ENCODE results near the gene OR14I1.

OR14I1 gene

GRCh38 chr1:248696261-248696660 is 6.3 kb downstream of the OR14I1 start:
- Histone ChIP-seq H2AFZ (ENCODE audit: low read depth, low read length, severe bottlenecking) (no peak overlapping the region), H3K36me3 (ENCODE audit: low read length) (no peaks in the 10 kb centered on the region), H4K20me1 (ENCODE audit: low read depth, low read length) (no peaks in the 10 kb centered on the region; the same call in 1 of the 2 replicates), H3K9ac (ENCODE audit: low read length) (no peak overlapping the region), H3K27me3 (ENCODE audit: low read length) (no peaks in the 10 kb centered on the region), H3K4me2 (ENCODE audit: low read depth, low read length, poor library complexity, severe bottlenecking) (no peak overlapping the region), H3K4me3 (ENCODE audit: insufficient read depth, low read length, poor library complexity, severe bottlenecking) (no peak overlapping the region), H3K79me2 (ENCODE audit: insufficient read depth, low read length) (no peaks in the 10 kb centered on the region), H3K27ac (ENCODE audit: low read depth, low read length) (no peak overlapping the region), H3K9me2 (replicated peaks; ENCODE audit: insufficient read depth, low read length) (no peaks in the 10 kb centered on the region), H3K9me3 (ENCODE audit: insufficient read depth, low read length) (no peaks in the 10 kb centered on the region), H3F3A (ENCODE audit: insufficient read depth) (no peaks in the 10 kb centered on the region)
- no peak for TF ChIP-seq CTCF (IDR thresholded peaks at IDR 0.05; ENCODE audit: insufficient read depth, low read length, poor library complexity, severe bottlenecking)
- no peak for TF ChIP-seq EZH2phosphoT487 (conservative IDR thresholded peaks at IDR 0.05; ENCODE audit: low read length)

GRCh38 chr1:248695451-248696132 is 7.0 kb downstream of the OR14I1 start:
- H3F3A ChIP-seq (ENCODE audit: insufficient read depth) = no peaks in the 10 kb centered on the region
- no peaks in the 10 kb centered on the region for H3K9me2 ChIP-seq (replicated peaks; ENCODE audit: insufficient read depth, low read length)
- no peaks in the 10 kb centered on the region for H3K79me2 ChIP-seq (ENCODE audit: insufficient read depth, low read length)
- no peak overlapping the region for H3K4me2 ChIP-seq (ENCODE audit: low read depth, low read length, poor library complexity, severe bottlenecking)
- H3K9me3 ChIP-seq (ENCODE audit: insufficient read depth, low read length) = no peaks in the 10 kb centered on the region
- no peaks in the 10 kb centered on the region; the same call in 1 of the 2 replicates for H4K20me1 ChIP-seq (ENCODE audit: low read depth, low read length)
- H3K36me3 ChIP-seq (ENCODE audit: low read length) = no peaks in the 10 kb centered on the region
- TF ChIP-seq EZH2phosphoT487 (conservative IDR thresholded peaks at IDR 0.05; ENCODE audit: low read length) (no peak), CTCF (IDR thresholded peaks at IDR 0.05; ENCODE audit: insufficient read depth, low read length, poor library complexity, severe bottlenecking) (no peak)
- no peak overlapping the region for H3K9ac ChIP-seq (ENCODE audit: low read length)
- H3K27ac ChIP-seq (ENCODE audit: low read depth, low read length) = no peak overlapping the region
- H2AFZ ChIP-seq (ENCODE audit: low read depth, low read length, severe bottlenecking) = no peak overlapping the region
- H3K27me3 ChIP-seq (ENCODE audit: low read length) = no peaks in the 10 kb centered on the region
- H3K4me3 ChIP-seq (ENCODE audit: insufficient read depth, low read length, poor library complexity, severe bottlenecking) = no peak overlapping the region

GRCh38 chr1:248691567-248692155 is 10.9 kb downstream of the OR14I1 start:
- H3F3A ChIP-seq (ENCODE audit: insufficient read depth) = no peaks in the 10 kb centered on the region
- H3K9me3 ChIP-seq (ENCODE audit: insufficient read depth, low read length) = no peaks in the 10 kb centered on the region
- H3K27me3 ChIP-seq (ENCODE audit: low read length) = no peaks in the 10 kb centered on the region
- H3K36me3 ChIP-seq (ENCODE audit: low read length) = no peaks in the 10 kb centered on the region
- no peaks in the 10 kb centered on the region for H3K9me2 ChIP-seq (replicated peaks; ENCODE audit: insufficient read depth, low read length)
- H3K4me3 ChIP-seq (ENCODE audit: insufficient read depth, low read length, poor library complexity, severe bottlenecking) = no peak overlapping the region
- no peak overlapping the region for H3K27ac ChIP-seq (ENCODE audit: low read depth, low read length)
- H3K79me2 ChIP-seq (ENCODE audit: insufficient read depth, low read length) = no peaks in the 10 kb centered on the region
- no peak overlapping the region for H3K4me2 ChIP-seq (ENCODE audit: low read depth, low read length, poor library complexity, severe bottlenecking)
- H3K9ac ChIP-seq (ENCODE audit: low read length) = no peak overlapping the region
- no peak for TF ChIP-seq CTCF (IDR thresholded peaks at IDR 0.05; ENCODE audit: insufficient read depth, low read length, poor library complexity, severe bottlenecking)
- TF ChIP-seq EZH2phosphoT487 (conservative IDR thresholded peaks at IDR 0.05; ENCODE audit: low read length) = no peak
- no peak overlapping the region for H2AFZ ChIP-seq (ENCODE audit: low read depth, low read length, severe bottlenecking)
- H4K20me1 ChIP-seq (ENCODE audit: low read depth, low read length) = no peaks in the 10 kb centered on the region; the same call in 1 of the 2 replicates
